ENCODE measurements around the gene CCNB2.

DNA sequence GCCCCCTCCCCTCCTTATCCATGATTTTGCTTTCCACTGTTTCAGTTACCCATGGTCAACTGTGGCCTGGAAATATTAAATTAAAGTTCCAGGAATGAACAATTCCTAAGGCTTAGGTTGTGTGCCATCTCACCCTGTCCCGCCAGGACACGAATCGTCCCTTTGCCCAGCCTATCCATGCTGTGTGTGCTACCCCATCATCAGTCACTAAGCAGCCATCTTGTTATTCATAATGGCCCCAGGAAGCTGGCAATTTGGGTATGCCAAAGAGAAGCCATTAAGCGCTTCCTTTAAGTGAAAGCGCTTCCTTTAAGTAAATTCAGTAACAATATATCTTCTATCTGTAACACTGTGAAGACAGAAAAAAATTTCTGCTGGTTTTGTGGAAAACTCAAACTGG, 52.5 kb downstream of the CCNB2 start:
- TF ChIP-seq EZH2 (IDR thresholded peaks at IDR 0.05) (no peak), EZH2phosphoT487 (IDR thresholded peaks at IDR 0.05) (no peak)
- TF ChIP-seq, protein P1, sequence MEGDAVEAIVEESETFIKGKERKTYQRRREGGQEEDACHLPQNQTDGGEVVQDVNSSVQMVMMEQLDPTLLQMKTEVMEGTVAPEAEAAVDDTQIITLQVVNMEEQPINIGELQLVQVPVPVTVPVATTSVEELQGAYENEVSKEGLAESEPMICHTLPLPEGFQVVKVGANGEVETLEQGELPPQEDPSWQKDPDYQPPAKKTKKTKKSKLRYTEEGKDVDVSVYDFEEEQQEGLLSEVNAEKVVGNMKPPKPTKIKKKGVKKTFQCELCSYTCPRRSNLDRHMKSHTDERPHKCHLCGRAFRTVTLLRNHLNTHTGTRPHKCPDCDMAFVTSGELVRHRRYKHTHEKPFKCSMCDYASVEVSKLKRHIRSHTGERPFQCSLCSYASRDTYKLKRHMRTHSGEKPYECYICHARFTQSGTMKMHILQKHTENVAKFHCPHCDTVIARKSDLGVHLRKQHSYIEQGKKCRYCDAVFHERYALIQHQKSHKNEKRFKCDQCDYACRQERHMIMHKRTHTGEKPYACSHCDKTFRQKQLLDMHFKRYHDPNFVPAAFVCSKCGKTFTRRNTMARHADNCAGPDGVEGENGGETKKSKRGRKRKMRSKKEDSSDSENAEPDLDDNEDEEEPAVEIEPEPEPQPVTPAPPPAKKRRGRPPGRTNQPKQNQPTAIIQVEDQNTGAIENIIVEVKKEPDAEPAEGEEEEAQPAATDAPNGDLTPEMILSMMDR (IDR thresholded peaks at IDR 0.05) = no peak
